GM21526 (cell line): ENCODE results near the gene FAM227A.
"Not testable (repeated sequence)": the region's sequence is repeated elsewhere in the genome, so short reads cannot be mapped to it uniquely, and the experiment has no call there.

Experiments
- ATAC-seq: cut with Tn5 transposase; IDR thresholded peaks from one replicate; pipeline ENCODE4 v1.9.1; 2021; ENCODE audit warnings: moderate library complexity; ENCODE audit not compliant: unreplicated experiment, low FRiP score

Gene FAM227A

GRCh38 chr22:38674888-38675287 lies 18.7 kb upstream of the FAM227A start:
- no peak for ATAC-seq

- peak; percentile 31 for ATAC-seq
These were observed 1.1 kb upstream of the FAM227A start for GRCh38 chr22:38657045-38657909.

GRCh38 chr22:38655519-38656255 lies 505 bp downstream of the FAM227A start:
- no peak for ATAC-seq

- ATAC-seq, result no peak
These were observed 2.5 kb downstream of the FAM227A start for GRCh38 chr22:38653741-38654140.

- no peak for ATAC-seq
These were observed 3.3 kb downstream of the FAM227A start for GRCh38 chr22:38652859-38653258.

GRCh38 chr22:38649841-38650522 lies 6.2 kb downstream of the FAM227A start:
- ATAC-seq, result no peak

- ATAC-seq, result no peak
These were observed 10.8 kb downstream of the FAM227A start for GRCh38 chr22:38645430-38645829.

- ATAC-seq, result not testable (repeated sequence)
These were observed 11.9 kb downstream of the FAM227A start for GRCh38 chr22:38644245-38644644.

GRCh38 chr22:38641476-38642040 lies 14.6 kb downstream of the FAM227A start:
- no peak for ATAC-seq

GRCh38 chr22:38638728-38639127 lies 17.5 kb downstream of the FAM227A start:
- no peak for ATAC-seq

- ATAC-seq, result no peak
These were observed 18.0 kb downstream of the FAM227A start for GRCh38 chr22:38638216-38638615.

- ATAC-seq, result no peak
These were observed 23.7 kb downstream of the FAM227A start for GRCh38 chr22:38632528-38632927.

- no peak for ATAC-seq
These were observed 24.5 kb downstream of the FAM227A start for GRCh38 chr22:38631724-38632123.

- ATAC-seq, result no peak
These were observed 27.1 kb downstream of the FAM227A start for GRCh38 chr22:38629108-38629507.

- ATAC-seq, result no peak
These were observed 27.7 kb downstream of the FAM227A start for GRCh38 chr22:38628444-38628843.

- no peak for ATAC-seq
These were observed 32.8 kb downstream of the FAM227A start for GRCh38 chr22:38623351-38623750.

GRCh38 chr22:38618682-38619081 lies 37.5 kb downstream of the FAM227A start:
- ATAC-seq, result no peak

- no peak for ATAC-seq
These were observed 37.9 kb downstream of the FAM227A start for GRCh38 chr22:38618258-38618657.

- ATAC-seq, result not testable (repeated sequence)
These were observed 41.2 kb downstream of the FAM227A start for GRCh38 chr22:38615064-38615405.

GRCh38 chr22:38614332-38615063 lies 41.7 kb downstream of the FAM227A start:
- no peak for ATAC-seq
